SK-N-SH treated with all-trans-retinoic acid at 6 μM for 48 hours (cell line): ENCODE measurements around the gene UBP1.

Source experiments
- ATAC-seq: fragments of 200-7000 bp; cut with Tn5 transposase; 3 replicates; pipeline ENCODE4 v1.9.1; 2020; ENCODE audit warnings: mild to moderate bottlenecking, moderate library complexity
- ARNTL ChIP-seq: fragments of 450-650 bp; formaldehyde crosslinking; IDR thresholded peaks from 2 replicates; pipeline ENCODE4 v1.5.0; 2020; ENCODE audit warnings: low read depth, mild to moderate bottlenecking, moderate library complexity, borderline replicate concordance
- BACH2 ChIP-seq: fragments of 250-450 bp; sonication (Bioruptor Pico); IDR thresholded peaks from 2 replicates; pipeline ENCODE4 v1.9.0; 2021; ENCODE audit warnings: mild to moderate bottlenecking, borderline replicate concordance
- CREB5 ChIP-seq: fragments of 250-450 bp; sonication (Bioruptor Pico); IDR thresholded peaks from 2 replicates; pipeline ENCODE4 v1.5.1; 2020; ENCODE audit warnings: low read depth, mild to moderate bottlenecking, moderate library complexity
- CSDC2 ChIP-seq: fragments of 250-450 bp; sonication (Bioruptor Pico); IDR thresholded peaks from 2 replicates; pipeline ENCODE4 v1.5.0; 2020; ENCODE audit warnings: mild to moderate bottlenecking, moderate library complexity
- CSRNP3 ChIP-seq: fragments of 250-450 bp; sonication (Bioruptor Pico); IDR thresholded peaks from 2 replicates; pipeline ENCODE4 v1.5.1; 2021; ENCODE audit warnings: mild to moderate bottlenecking, moderate library complexity
- ESRRG ChIP-seq: fragments of 250-450 bp; sonication (Bioruptor Pico); IDR thresholded peaks from 2 replicates; pipeline ENCODE4 v1.6.1; 2021; ENCODE audit warnings: mild to moderate bottlenecking
- GLIS3 ChIP-seq: fragments of 250-450 bp; sonication (Bioruptor Pico); IDR thresholded peaks from 2 replicates; pipeline ENCODE4 v1.5.0; 2020; ENCODE audit warnings: mild to moderate bottlenecking, moderate library complexity
- ISL1 ChIP-seq: fragments of 250-450 bp; sonication (Bioruptor Pico); IDR thresholded peaks from 2 replicates; pipeline ENCODE4 v2.1.2; 2022; ENCODE audit warnings: mild to moderate bottlenecking, moderate library complexity
- PATZ1 ChIP-seq: fragments of 250-450 bp; sonication (Bioruptor Pico); IDR thresholded peaks from 2 replicates; pipeline ENCODE4 v1.8.0; 2020; ENCODE audit warnings: mild to moderate bottlenecking, moderate library complexity, borderline replicate concordance
- POU6F1 ChIP-seq: fragments of 250-450 bp; sonication (Bioruptor Pico); IDR thresholded peaks from 2 replicates; pipeline ENCODE4 v1.8.0; 2021; ENCODE audit warnings: low read depth, mild to moderate bottlenecking, moderate library complexity, borderline replicate concordance
- PPARA ChIP-seq: fragments of 250-450 bp; sonication (Bioruptor Pico); IDR thresholded peaks from 2 replicates; pipeline ENCODE4 v1.5.0; 2020; ENCODE audit warnings: mild to moderate bottlenecking, borderline replicate concordance
- RARB ChIP-seq: fragments of 250-450 bp; sonication (Bioruptor Pico); IDR thresholded peaks from 2 replicates; pipeline ENCODE4 v1.8.0; 2021; ENCODE audit warnings: mild to moderate bottlenecking, moderate library complexity
- TCF4 ChIP-seq: fragments of 250-450 bp; sonication (Bioruptor Pico); IDR thresholded peaks from 2 replicates; pipeline ENCODE4 v1.8.0; 2021; ENCODE audit warnings: mild to moderate bottlenecking, moderate library complexity, borderline replicate concordance
- TOX ChIP-seq: fragments of 250-450 bp; sonication (Bioruptor Pico); IDR thresholded peaks from 2 replicates; pipeline ENCODE4 v1.8.0; 2021; ENCODE audit warnings: mild to moderate bottlenecking, moderate library complexity, borderline replicate concordance
- TSHZ2 ChIP-seq: fragments of 250-450 bp; sonication (Bioruptor Pico); IDR thresholded peaks from 2 replicates; pipeline ENCODE4 v1.5.0; 2020; ENCODE audit warnings: mild to moderate bottlenecking, moderate library complexity
- ZC3H10 ChIP-seq: fragments of 250-450 bp; sonication (Bioruptor Pico); IDR thresholded peaks from 2 replicates; pipeline ENCODE4 v1.5.1; 2021; ENCODE audit warnings: mild to moderate bottlenecking, moderate library complexity
- ZFP3 ChIP-seq: fragments of 250-450 bp; sonication (Bioruptor Pico); IDR thresholded peaks from 2 replicates; pipeline ENCODE4 v1.5.0; 2020; ENCODE audit warnings: mild to moderate bottlenecking, moderate library complexity
- ZNF70 ChIP-seq: fragments of 450-650 bp; formaldehyde crosslinking; IDR thresholded peaks from 2 replicates; pipeline ENCODE4 v1.5.0; 2020; ENCODE audit warnings: mild to moderate bottlenecking, moderate library complexity
- ZNF8 ChIP-seq: fragments of 450-650 bp; formaldehyde crosslinking; IDR thresholded peaks from 2 replicates; pipeline ENCODE4 v1.5.0; 2020; ENCODE audit warnings: mild to moderate bottlenecking, moderate library complexity

The UBP1 gene

GRCh38 chr3:33389908-33390307 lies 50.3 kb downstream of the UBP1 start:
- no peak for ATAC-seq

More at GRCh38 chr3:33389908-33390307, 50.3 kb downstream of the UBP1 start:
- TF ChIP-seq GLIS3 (no peak), BACH2 (CRISPR knock-in tag) (no peak), ZFP3 (CRISPR knock-in tag) (no peak), ZNF8 (CRISPR knock-in tag) (no peak), ZNF70 (no peak), POU6F1 (no peak), PPARA (no peak), CSDC2 (CRISPR knock-in tag) (no peak), ISL1 (CRISPR knock-in tag) (no peak), RARB (no peak), ARNTL (no peak), PATZ1 (no peak), TCF4 (no peak), ZC3H10 (CRISPR knock-in tag) (no peak), ESRRG (CRISPR knock-in tag) (no peak), CSRNP3 (CRISPR knock-in tag) (no peak), CREB5 (CRISPR knock-in tag) (no peak), TSHZ2 (no peak), TOX (CRISPR knock-in tag) (no peak)
